IMR-90 (cell line): Measurements from ENCODE around the gene PEF1. TPM values are rescaled to one million over a fixed set of nuclear protein-coding genes. Genes with fewer than 3 reads are reported as not detected.

Experiments used
- ATAC-seq: fragments of 200-7000 bp; cut with Tn5 transposase; 2 replicates; pipeline ENCODE4 v1.9.1; 2020; ENCODE audit warnings: low read depth, mild to moderate bottlenecking, moderate library complexity
- BruUV-seq: library from RNA; stranded (reverse); fragments of 400-500 nt; replicated peaks from 2 replicates; lab custom pipeline; 2021; lab: Mats Ljungman, UMichigan
- CTCF ChIA-PET: fragments of 300-600 bp; formaldehyde crosslinking; extraction: SDS; loops from one replicate; lab custom pipeline; 2021; ENCODE audit warnings: antibody characterized with exemption; lab: Yijun Ruan, JAX
- POLR2A ChIA-PET: fragments of 300-600 bp; sonication (Branson Sonifier 250); formaldehyde crosslinking; loops from one replicate; lab custom pipeline; 2022; ENCODE audit warnings: antibody characterized with exemption; ENCODE audit not compliant: unreplicated experiment; lab: Charles Lee
- DNase-seq: peaks from one replicate; pipeline ENCODE4 v3.0.0; 2013
- H2AFZ ChIP-seq: replicated peaks from 2 replicates; pipeline ENCODE3; 2013; ENCODE audit warnings: low read length, mild to moderate bottlenecking; ENCODE audit not compliant: poor library complexity
- H2AK5ac ChIP-seq: 2 replicates; pipeline ENCODE4 v1.6.1; 2013; ENCODE audit warnings: low read depth, low read length, inconsistent platforms
- H2AK9ac ChIP-seq: replicated peaks from 2 replicates; pipeline ENCODE3; 2013; ENCODE audit warnings: mild to moderate bottlenecking, low read depth, low read length, moderate library complexity; ENCODE audit not compliant: poor library complexity
- H2BK120ac ChIP-seq: 2 replicates; pipeline ENCODE4 v1.6.1; 2013; ENCODE audit warnings: low read depth, low read length, inconsistent platforms
- H2BK15ac ChIP-seq: 3 replicates; pipeline ENCODE4 v1.6.1; 2013; ENCODE audit warnings: low read depth, low read length, inconsistent platforms
- H2BK20ac ChIP-seq: 2 replicates; pipeline ENCODE4 v1.6.1; 2013; ENCODE audit warnings: low read depth, mild to moderate bottlenecking, inconsistent platforms, low read length, moderate library complexity
- H2BK5ac ChIP-seq: 2 replicates; pipeline ENCODE4 v1.6.1; 2013; ENCODE audit warnings: mild to moderate bottlenecking, low read depth, low read length, inconsistent platforms; ENCODE audit not compliant: poor library complexity, severe bottlenecking
- H3K14ac ChIP-seq: replicated peaks from 2 replicates; pipeline ENCODE4 v1.6.1; 2013; ENCODE audit warnings: low read depth, low read length, inconsistent platforms
- H3K18ac ChIP-seq: 2 replicates; pipeline ENCODE4 v1.6.1; 2013; ENCODE audit warnings: low read depth, low read length, control low read depth
- H3K23ac ChIP-seq: 2 replicates; pipeline ENCODE4 v1.6.1; 2013; ENCODE audit warnings: low read depth, low read length, inconsistent platforms
- H3K27ac ChIP-seq: 2 replicates; pipeline ENCODE4 v1.5.1; 2013; ENCODE audit warnings: mild to moderate bottlenecking, control low read depth, low read length; ENCODE audit not compliant: insufficient read depth
- H3K27me3 ChIP-seq: 2 replicates; pipeline ENCODE4 v1.6.1; 2013; ENCODE audit warnings: low read length; ENCODE audit not compliant: control insufficient read depth, insufficient read depth
- H3K36me3 ChIP-seq: 2 replicates; pipeline ENCODE4 v1.6.1; 2013; ENCODE audit warnings: low read length, mixed read lengths; ENCODE audit not compliant: control insufficient read depth, insufficient read depth
- H3K4ac ChIP-seq: 2 replicates; pipeline ENCODE4 v1.6.1; 2013; ENCODE audit warnings: low read depth, low read length, inconsistent platforms
- H3K4me1 ChIP-seq: 2 replicates; pipeline ENCODE4 v1.6.1; 2013; ENCODE audit warnings: low read length, mixed read lengths; ENCODE audit not compliant: control insufficient read depth, insufficient read depth
- H3K4me2 ChIP-seq: 2 replicates; pipeline ENCODE4 v1.6.1; 2013; ENCODE audit warnings: low read depth, mild to moderate bottlenecking, control low read depth, low read length, moderate library complexity
- H3K4me3 ChIP-seq: 2 replicates; pipeline ENCODE4 v1.5.1; 2013; ENCODE audit warnings: low read depth, mild to moderate bottlenecking, control low read depth, low read length, moderate library complexity; ENCODE audit not compliant: insufficient read depth
- H3K56ac ChIP-seq: 2 replicates; pipeline ENCODE4 v1.6.1; 2013; ENCODE audit warnings: low read length, inconsistent platforms; ENCODE audit not compliant: insufficient read depth; ENCODE audit errors: extremely low read depth
- H3K79me1 ChIP-seq, 2 experiments: 2 replicates each; pipeline ENCODE4 v1.6.1; 2013; ENCODE audit warnings: low read length in 2 of 2, inconsistent platforms in 1 of 2, low read depth in 1 of 2
- H3K9ac ChIP-seq: 2 replicates; pipeline ENCODE4 v1.6.1; 2013; ENCODE audit warnings: low read depth, low read length, control low read depth
- H3K9me1 ChIP-seq: 2 replicates; pipeline ENCODE4 v1.6.1; 2013; ENCODE audit warnings: low read length, inconsistent platforms; ENCODE audit not compliant: insufficient read depth
- H3K9me3 ChIP-seq: 2 replicates; pipeline ENCODE4 v1.6.1; 2013; ENCODE audit warnings: low read length; ENCODE audit not compliant: control insufficient read depth, insufficient read depth
- H4K20me1 ChIP-seq: 2 replicates; pipeline ENCODE4 v1.6.1; 2013; ENCODE audit warnings: low read length, inconsistent platforms; ENCODE audit not compliant: insufficient read depth
- H4K5ac ChIP-seq: 2 replicates; pipeline ENCODE4 v1.6.1; 2013; ENCODE audit warnings: mild to moderate bottlenecking, low read depth, low read length, control low read depth
- H4K8ac ChIP-seq, 2 experiments: 2 replicates each; pipeline ENCODE4 v1.6.1; 2013; ENCODE audit warnings: low read depth in 2 of 2, low read length in 2 of 2, control low read depth in 1 of 2, inconsistent platforms in 1 of 2
- H4K91ac ChIP-seq: 2 replicates; pipeline ENCODE4 v1.6.1; 2013; ENCODE audit warnings: low read depth, low read length, inconsistent platforms; ENCODE audit not compliant: insufficient read depth
- CEBPB ChIP-seq: IDR thresholded peaks from 2 replicates; pipeline ENCODE4 v1.6.1; 2012; ENCODE audit warnings: low read depth, low read length, improper control_type of control experiment
- CHD1 ChIP-seq: IDR thresholded peaks from 2 replicates; pipeline ENCODE4 v1.6.1; 2012; ENCODE audit warnings: low read depth, low read length, improper control_type of control experiment
- FOS ChIP-seq: fragments of 150-350 bp; IDR thresholded peaks from 2 replicates; pipeline ENCODE4 v1.6.1; 2016; ENCODE audit warnings: low read depth, low read length
- MAFK ChIP-seq: IDR thresholded peaks from 2 replicates; pipeline ENCODE4 v1.6.1; 2012; ENCODE audit warnings: low read depth, low read length, improper control_type of control experiment
- RAD21 ChIP-seq: IDR thresholded peaks from 2 replicates; pipeline ENCODE4 v1.6.1; 2012; ENCODE audit warnings: low read length, improper control_type of control experiment
- WGBS, 2 experiments: methylation state at CpG; one replicate each; pipeline versions ENCODE4 v1.1.5 to v1.1.7; 2013; ENCODE audit warnings: missing lambda C conversion rate in 2 of 2; ENCODE audit not compliant: insufficient read length in 1 of 2; ENCODE audit errors: extremely low coverage in 2 of 2; 5-methylcytosine and 5-hydroxymethylcytosine counted together
- dilution Hi-C: fragments of 300-500 bp; cut with HindIII; formaldehyde crosslinking; loops from one replicate; pipeline ENCODE4 v1.14.3; 2018; ENCODE audit warnings: low sequenced_read_pairs; ENCODE audit not compliant: unreplicated experiment
- in situ Hi-C: fragments of 300-500 bp; cut with MboI; formaldehyde crosslinking; loops from 3 replicates; pipeline ENCODE4 v1.14.3; 2019; ENCODE audit warnings: low sequenced_read_pairs, inconsistent platforms, mixed read lengths
- intact Hi-C: fragments of 100-400 bp; cut with micrococcal nuclease; formaldehyde crosslinking; loops from 2 replicates; pipeline ENCODE4 v1.10.0; 2022
- polyA plus RNA-seq, 3 experiments: library from polyadenylated mRNA; depleted of rRNA; stranded (reverse); fragments of >200 nt; gene quantifications; 2 replicates each; pipeline ENCODE4 v1.2.3, GENCODE V29; 2012; ENCODE audit warnings: low replicate concordance in 1 of 3
- total RNA-seq: library from RNA; depleted of rRNA; stranded (reverse); fragments of >200 nt; gene quantifications from 2 replicates; pipeline ENCODE4 v1.2.3, GENCODE V29; 2012
- TF ChIP-seq, protein P1 (sequence below): conservative IDR thresholded peaks from 2 replicates; pipeline ENCODE4 v1.5.1; 2012; ENCODE audit warnings: mild to moderate bottlenecking, low read depth, low read length, improper control_type of control experiment
- TF ChIP-seq, protein P2 (sequence below): fragments of 150-350 bp; IDR thresholded peaks from 2 replicates; pipeline ENCODE4 v1.6.1; 2016; ENCODE audit warnings: low read depth, mild to moderate bottlenecking, low read length, moderate library complexity, borderline replicate concordance
- TF ChIP-seq, protein P3 (sequence below): fragments of 150-350 bp; IDR thresholded peaks from 2 replicates; pipeline ENCODE4 v1.6.1; 2017; ENCODE audit warnings: mild to moderate bottlenecking, antibody characterized with exemption, low read length, low read depth

PEF1 gene
- total and polyA plus RNA-seq, 2 of the 4 experiments (the other 2 are of a cell fraction) = 84.2 to 104 TPM

DNA sequence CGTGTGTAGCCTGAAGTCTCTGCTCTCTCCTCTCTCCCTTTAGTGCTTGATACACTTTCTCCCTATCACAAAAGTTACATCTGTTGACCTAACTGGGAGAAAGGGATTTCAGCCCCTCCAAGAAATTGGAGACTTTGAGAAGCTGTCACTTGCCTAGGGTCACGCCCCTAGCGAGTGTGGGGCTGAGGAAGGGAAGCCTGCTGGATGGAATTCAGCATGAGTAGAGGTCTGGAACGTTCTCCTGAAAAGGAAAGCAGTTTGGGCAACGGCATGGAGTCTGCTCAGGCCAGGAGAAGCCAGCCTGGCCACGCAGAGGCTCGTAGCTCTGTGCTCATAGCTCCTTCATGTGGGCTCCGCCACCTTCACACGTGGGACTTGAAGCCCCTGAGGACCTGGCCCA is 36.7 kb upstream of the PEF1 start:
- Histone ChIP-seq H2BK20ac (no peak overlapping the region; the same call in 1 of the 2 replicates), H3K14ac (peak overlapping the region; percentile 1; the same call in 1 of the 2 replicates), H3K27me3 (no peaks in the 10 kb centered on the region), H4K91ac (no peak overlapping the region), H4K5ac (no peak overlapping the region), H3K79me1 (peaks cover 0 to 14% of the 10 kb centered on the region in 2 experiments; a peak in 2 of 4 replicates), H3K4ac (no peak overlapping the region), H3K4me2 (no peak overlapping the region), H3K36me3 (peaks cover 86% of the 10 kb centered on the region), H2BK5ac (no peak overlapping the region), H4K20me1 (no peaks in the 10 kb centered on the region), H2AK5ac (no peak overlapping the region), H3K9ac (no peak overlapping the region), H3K9me3 (no peaks in the 10 kb centered on the region), H3K9me1 (peaks cover 3% of the 10 kb centered on the region; the same call in 1 of the 2 replicates), H3K18ac (no peak overlapping the region), H3K4me3 (no peak overlapping the region), H4K8ac (no peak overlapping the region), H3K4me1 (peaks cover 2% of the 10 kb centered on the region; the same call in 1 of the 2 replicates), H2AK9ac (peak overlapping the region; percentile 23), H3K23ac (no peak overlapping the region), H2BK120ac (no peak overlapping the region; the same call in 1 of the 2 replicates), H2BK15ac (no peak overlapping the region), H2AFZ (no peak overlapping the region), H3K56ac (no peak overlapping the region), H3K27ac (no peak overlapping the region)
- DNase-seq (no peak), ATAC-seq (no peak)
- BruUV-seq = no TSS peak
- dilution Hi-C loops (no loop called here), intact Hi-C loops (no loop called here), in situ Hi-C loops (no loop called here)
- ChIA-PET CTCF (no interaction called here), POLR2A (no interaction called here)
- WGBS, 2 experiments = 61% methylated on average over 8 of the region's 9 CpGs; no CpG with 5 or more reads in 1 of the 2 experiments
- TF ChIP-seq, protein P1, sequence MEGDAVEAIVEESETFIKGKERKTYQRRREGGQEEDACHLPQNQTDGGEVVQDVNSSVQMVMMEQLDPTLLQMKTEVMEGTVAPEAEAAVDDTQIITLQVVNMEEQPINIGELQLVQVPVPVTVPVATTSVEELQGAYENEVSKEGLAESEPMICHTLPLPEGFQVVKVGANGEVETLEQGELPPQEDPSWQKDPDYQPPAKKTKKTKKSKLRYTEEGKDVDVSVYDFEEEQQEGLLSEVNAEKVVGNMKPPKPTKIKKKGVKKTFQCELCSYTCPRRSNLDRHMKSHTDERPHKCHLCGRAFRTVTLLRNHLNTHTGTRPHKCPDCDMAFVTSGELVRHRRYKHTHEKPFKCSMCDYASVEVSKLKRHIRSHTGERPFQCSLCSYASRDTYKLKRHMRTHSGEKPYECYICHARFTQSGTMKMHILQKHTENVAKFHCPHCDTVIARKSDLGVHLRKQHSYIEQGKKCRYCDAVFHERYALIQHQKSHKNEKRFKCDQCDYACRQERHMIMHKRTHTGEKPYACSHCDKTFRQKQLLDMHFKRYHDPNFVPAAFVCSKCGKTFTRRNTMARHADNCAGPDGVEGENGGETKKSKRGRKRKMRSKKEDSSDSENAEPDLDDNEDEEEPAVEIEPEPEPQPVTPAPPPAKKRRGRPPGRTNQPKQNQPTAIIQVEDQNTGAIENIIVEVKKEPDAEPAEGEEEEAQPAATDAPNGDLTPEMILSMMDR = no peak
- TF ChIP-seq MAFK (no peak), CEBPB (no peak), FOS (no peak), RAD21 (no peak), CHD1 (no peak)
- TF ChIP-seq, protein P2, sequence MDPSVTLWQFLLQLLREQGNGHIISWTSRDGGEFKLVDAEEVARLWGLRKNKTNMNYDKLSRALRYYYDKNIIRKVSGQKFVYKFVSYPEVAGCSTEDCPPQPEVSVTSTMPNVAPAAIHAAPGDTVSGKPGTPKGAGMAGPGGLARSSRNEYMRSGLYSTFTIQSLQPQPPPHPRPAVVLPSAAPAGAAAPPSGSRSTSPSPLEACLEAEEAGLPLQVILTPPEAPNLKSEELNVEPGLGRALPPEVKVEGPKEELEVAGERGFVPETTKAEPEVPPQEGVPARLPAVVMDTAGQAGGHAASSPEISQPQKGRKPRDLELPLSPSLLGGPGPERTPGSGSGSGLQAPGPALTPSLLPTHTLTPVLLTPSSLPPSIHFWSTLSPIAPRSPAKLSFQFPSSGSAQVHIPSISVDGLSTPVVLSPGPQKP = no peak
- TF ChIP-seq, protein P3, sequence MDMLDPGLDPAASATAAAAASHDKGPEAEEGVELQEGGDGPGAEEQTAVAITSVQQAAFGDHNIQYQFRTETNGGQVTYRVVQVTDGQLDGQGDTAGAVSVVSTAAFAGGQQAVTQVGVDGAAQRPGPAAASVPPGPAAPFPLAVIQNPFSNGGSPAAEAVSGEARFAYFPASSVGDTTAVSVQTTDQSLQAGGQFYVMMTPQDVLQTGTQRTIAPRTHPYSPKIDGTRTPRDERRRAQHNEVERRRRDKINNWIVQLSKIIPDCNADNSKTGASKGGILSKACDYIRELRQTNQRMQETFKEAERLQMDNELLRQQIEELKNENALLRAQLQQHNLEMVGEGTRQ = no peak
